H1 (cell line): ENCODE data around the gene PDZD8.

Experiments
- JUND ChIP-seq: IDR thresholded peaks from 2 replicates; pipeline ENCODE4 v1.6.1; 2011; ENCODE audit warnings: mild to moderate bottlenecking, improper control_type of control experiment, low read length
- POLR2A ChIP-seq, 2 experiments: IDR thresholded peaks; 1 replicate in 1 of 2; 2 replicates in 1 of 2; pipeline ENCODE4 v1.6.1; 2011; ENCODE audit warnings: low read depth in 2 of 2, low read length in 2 of 2, mild to moderate bottlenecking in 2 of 2; ENCODE audit errors: control extremely low read depth in 1 of 2
- POLR2AphosphoS5 ChIP-seq: IDR thresholded peaks from 2 replicates; pipeline ENCODE4 v1.6.1; 2011; ENCODE audit warnings: low read depth, low read length
- SIN3A ChIP-seq, 2 experiments: IDR thresholded peaks in 1 of 2; conservative IDR thresholded peaks in 1 of 2; 2 replicates each; pipeline ENCODE4 v1.6.1; 2011 to 2012; ENCODE audit warnings: low read length in 2 of 2, improper control_type of control experiment in 1 of 2, low read depth in 1 of 2, mild to moderate bottlenecking in 1 of 2
- TF ChIP-seq, protein P1 (sequence below), 3 experiments: IDR thresholded peaks; 1 replicate in 2 of 3; 2 replicates in 1 of 3; pipeline versions ENCODE4 v1.5.1 to v1.6.1; 2011; ENCODE audit warnings: low read length in 3 of 3, mild to moderate bottlenecking in 3 of 3, inconsistent platforms in 2 of 3, low read depth in 1 of 3, moderate library complexity in 1 of 3; ENCODE audit not compliant: insufficient read depth in 1 of 3; ENCODE audit errors: control extremely low read depth in 1 of 3

DNA sequence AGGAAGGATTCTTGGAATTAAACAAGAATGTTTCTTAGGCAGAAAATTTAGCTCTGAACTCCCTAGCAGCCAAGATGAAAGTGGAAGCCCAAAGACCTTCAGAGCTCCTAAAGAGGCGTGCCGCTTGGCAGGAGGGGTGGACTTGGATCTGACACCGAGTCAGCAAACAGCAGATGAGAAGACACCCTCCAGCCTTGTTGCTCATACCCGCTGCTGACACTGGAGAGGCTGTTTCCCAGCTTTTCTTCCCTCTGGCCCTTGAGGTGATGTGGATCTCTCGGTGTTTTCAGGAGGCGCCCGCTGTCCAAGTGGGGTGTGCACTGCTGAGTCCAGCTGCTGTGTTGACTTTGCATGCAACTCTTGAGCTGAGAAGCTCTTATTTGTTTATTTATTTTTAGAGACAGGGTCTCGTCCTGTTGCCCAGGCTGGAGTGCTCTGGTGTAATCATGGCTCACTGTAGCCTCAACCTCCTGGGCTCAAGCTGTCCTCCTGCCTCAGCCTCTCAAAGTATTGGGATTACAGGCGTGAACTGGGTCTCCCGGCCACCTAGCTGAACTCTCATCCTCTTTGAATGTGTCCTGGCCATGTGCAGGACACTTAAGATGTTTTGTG, 112.8 kb downstream of the PDZD8 start:
- TF ChIP-seq JUND = no peak
- no peak for TF ChIP-seq POLR2AphosphoS5
- TF ChIP-seq SIN3A (conservative IDR thresholded peaks at IDR 0.05 in 1 of 2, IDR thresholded peaks at IDR 0.05 in 1 of 2; ENCODE audit: low read depth in 1 of 2, low read length in 2 of 2) = no peak
- TF ChIP-seq, protein P1, sequence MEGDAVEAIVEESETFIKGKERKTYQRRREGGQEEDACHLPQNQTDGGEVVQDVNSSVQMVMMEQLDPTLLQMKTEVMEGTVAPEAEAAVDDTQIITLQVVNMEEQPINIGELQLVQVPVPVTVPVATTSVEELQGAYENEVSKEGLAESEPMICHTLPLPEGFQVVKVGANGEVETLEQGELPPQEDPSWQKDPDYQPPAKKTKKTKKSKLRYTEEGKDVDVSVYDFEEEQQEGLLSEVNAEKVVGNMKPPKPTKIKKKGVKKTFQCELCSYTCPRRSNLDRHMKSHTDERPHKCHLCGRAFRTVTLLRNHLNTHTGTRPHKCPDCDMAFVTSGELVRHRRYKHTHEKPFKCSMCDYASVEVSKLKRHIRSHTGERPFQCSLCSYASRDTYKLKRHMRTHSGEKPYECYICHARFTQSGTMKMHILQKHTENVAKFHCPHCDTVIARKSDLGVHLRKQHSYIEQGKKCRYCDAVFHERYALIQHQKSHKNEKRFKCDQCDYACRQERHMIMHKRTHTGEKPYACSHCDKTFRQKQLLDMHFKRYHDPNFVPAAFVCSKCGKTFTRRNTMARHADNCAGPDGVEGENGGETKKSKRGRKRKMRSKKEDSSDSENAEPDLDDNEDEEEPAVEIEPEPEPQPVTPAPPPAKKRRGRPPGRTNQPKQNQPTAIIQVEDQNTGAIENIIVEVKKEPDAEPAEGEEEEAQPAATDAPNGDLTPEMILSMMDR (IDR thresholded peaks at IDR 0.05; ENCODE audit: control extremely low read depth in 1 of 3, insufficient read depth in 1 of 3, low read depth in 1 of 3, low read length in 3 of 3) = no peak
- TF ChIP-seq POLR2A (IDR thresholded peaks at IDR 0.05; ENCODE audit: control extremely low read depth in 1 of 2, low read depth in 2 of 2, low read length in 2 of 2) = no peak
